Measurements from ENCODE around the gene DUSP15.

DUSP15 gene

GRCh38 chr20:31859266-31859997 is 10.9 kb downstream of the DUSP15 start:
- DNase-seq = no peak

- DNase-seq = no peak
These were observed 11.6 kb downstream of the DUSP15 start for GRCh38 chr20:31858760-31859083.

- no peak for DNase-seq
These were observed 12.2 kb downstream of the DUSP15 start for GRCh38 chr20:31857861-31858759.

GRCh38 chr20:31856516-31856915 is 13.8 kb downstream of the DUSP15 start:
- no peak for DNase-seq

- DNase-seq = no peak
These were observed 16.8 kb downstream of the DUSP15 start for GRCh38 chr20:31853481-31853880.

GRCh38 chr20:31851240-31851955 is 18.9 kb downstream of the DUSP15 start:
- DNase-seq = no peak

- DNase-seq = no peak
These were observed 20.9 kb downstream of the DUSP15 start for GRCh38 chr20:31849306-31849930.

GRCh38 chr20:31848088-31848999 is 22.0 kb downstream of the DUSP15 start:
- DNase-seq = no peak

GRCh38 chr20:31846793-31847138 is 23.6 kb downstream of the DUSP15 start:
- no peak for DNase-seq

- DNase-seq = no peak
These were observed 24.9 kb downstream of the DUSP15 start, which contains the start of gene FOXS1 for GRCh38 chr20:31845300-31845863. TSS of gene FOXS1 (minus strand) at chr20:31845604. CDS start at chr20:31845542, 62 bp downstream.

GRCh38 chr20:31844737-31845299 is 25.5 kb downstream of the DUSP15 start:
- DNase-seq = no peak

GRCh38 chr20:31843881-31844280 is 26.4 kb downstream of the DUSP15 start:
- no peak for DNase-seq

GRCh38 chr20:31843288-31843687 is 27.0 kb downstream of the DUSP15 start:
- no peak for DNase-seq

- no peak for DNase-seq
These were observed 27.7 kb downstream of the DUSP15 start for GRCh38 chr20:31842471-31843157.

- DNase-seq = no peak
These were observed 28.4 kb downstream of the DUSP15 start for GRCh38 chr20:31841928-31842327.

- no peak for DNase-seq
These were observed 29.2 kb downstream of the DUSP15 start for GRCh38 chr20:31840906-31841816.

- no peak for DNase-seq
These were observed 30.4 kb downstream of the DUSP15 start for GRCh38 chr20:31839782-31840487.

GRCh38 chr20:31838646-31839292 is 31.6 kb downstream of the DUSP15 start:
- DNase-seq = no peak
